UCSD-AML1 (cell line): ENCODE results near the gene SPATA3.
"Not testable (repeated sequence)": the region's sequence is repeated elsewhere in the genome, so short reads cannot be mapped to it uniquely, and the experiment has no call there.

ENCODE experiments used
- DNase-seq: peaks from one replicate; lab custom pipeline; 2025; ENCODE audit not compliant: unreplicated experiment; lab: John Stamatoyannopoulos, UW

Gene SPATA3

DNA sequence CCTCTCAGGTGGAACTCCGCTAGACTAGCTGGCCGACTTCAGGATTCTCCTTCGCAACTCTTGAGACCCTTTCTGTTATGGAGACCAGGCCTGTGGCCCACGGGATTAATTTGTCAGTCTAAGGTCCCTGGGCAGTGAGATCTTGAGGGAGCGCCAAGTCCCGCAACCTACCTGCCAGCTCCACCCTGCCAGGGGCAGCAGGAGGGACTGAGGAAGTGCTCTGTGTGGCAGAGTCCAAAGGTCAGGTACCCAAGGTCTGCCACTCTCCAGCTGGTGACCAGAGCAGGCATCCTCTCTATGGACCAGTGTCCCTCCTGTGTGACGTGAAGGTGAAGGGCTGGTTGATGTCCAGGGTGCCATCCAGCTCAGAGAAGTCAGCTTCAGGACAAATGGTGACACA lies 4.3 kb upstream of the SPATA3 start:
- no peak for DNase-seq

- no peak for DNase-seq
Observed at GRCh38 chr2:230996661-230997060, 740 bp downstream of the SPATA3 start.

DNA sequence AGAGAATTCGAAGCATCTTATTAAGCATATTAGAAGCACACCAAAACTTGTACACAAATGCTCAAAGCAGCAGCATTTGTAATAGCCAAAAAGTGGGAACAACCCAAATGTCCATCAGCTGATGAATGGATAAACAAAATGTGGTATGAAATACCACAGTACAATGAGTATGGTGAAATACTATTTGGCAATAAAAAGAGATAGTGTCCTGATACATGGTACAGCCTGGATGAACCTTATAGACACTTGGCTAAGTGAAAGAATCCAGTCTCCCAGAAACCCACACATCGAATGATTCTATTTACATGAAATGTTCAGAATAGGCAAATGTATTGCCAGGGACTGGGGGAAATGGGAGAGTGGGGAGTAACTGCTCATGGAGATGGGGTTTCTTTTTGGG lies 3.0 kb downstream of the SPATA3 start:
- DNase-seq: no peak

DNA sequence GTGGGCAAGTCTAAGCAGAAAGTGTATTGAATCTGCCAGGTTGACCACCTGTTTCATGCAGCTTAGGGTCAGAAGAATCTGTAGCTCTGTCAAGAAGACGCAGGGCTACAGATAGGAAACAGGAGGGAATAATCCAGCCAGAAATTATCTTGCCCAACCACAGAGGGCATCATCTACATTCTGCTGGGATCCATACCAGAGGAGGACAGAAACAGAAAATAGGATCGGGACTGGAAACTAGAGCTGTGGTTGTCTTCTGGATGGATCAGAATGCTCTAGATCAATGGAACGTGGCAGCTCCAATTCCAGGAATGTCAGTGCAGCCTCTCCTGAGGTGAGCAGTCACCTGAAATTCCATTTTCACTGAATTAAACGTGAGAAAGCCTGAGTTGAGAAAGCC lies 3.6 kb downstream of the SPATA3 start:
- DNase-seq: no peak

- no peak for DNase-seq
Observed at GRCh38 chr2:231000211-231000904, 4.4 kb downstream of the SPATA3 start.

DNA sequence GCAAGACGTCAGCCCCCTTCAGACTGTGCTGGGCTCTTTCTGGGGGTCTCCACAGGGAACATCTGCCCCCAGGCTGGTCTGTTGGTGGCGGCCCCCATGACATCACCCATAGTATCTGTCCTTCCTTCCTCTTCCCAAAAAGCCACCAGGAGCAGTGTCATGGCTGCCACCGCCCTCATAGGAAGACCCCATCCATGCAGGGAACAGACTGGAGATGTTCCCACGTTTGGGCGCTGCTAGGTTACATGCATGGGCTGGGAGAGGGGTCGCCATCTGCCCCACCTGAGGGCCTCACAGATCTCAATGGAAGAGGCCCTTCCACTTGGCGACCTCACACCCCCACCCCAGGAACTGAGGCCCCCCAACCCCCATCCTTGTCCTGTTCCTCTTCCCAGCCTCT lies 5.1 kb downstream of the SPATA3 start:
- DNase-seq: no peak

DNA sequence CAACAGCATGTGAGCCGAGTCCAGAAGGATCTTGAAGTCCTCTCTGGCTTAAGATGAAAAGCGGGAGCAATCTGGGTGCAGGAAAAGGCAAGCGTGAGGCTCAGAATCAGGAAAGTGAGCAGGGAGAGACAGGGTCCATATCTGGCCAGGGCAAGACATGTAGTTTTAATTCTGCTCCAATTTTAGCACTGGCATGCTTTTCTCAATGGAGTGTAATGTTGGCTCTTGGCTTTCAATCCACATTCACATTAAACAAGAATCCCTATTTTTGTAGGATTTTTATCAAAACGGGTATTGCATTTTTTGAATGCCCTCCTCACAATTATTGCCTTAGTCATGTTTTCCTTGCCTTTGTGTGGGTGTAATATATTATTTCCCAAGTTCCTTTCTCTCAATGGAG lies 6.0 kb downstream of the SPATA3 start:
- no peak for DNase-seq

GRCh38 chr2:231002641-231003040 lies 6.7 kb downstream of the SPATA3 start:
- no peak for DNase-seq

DNA sequence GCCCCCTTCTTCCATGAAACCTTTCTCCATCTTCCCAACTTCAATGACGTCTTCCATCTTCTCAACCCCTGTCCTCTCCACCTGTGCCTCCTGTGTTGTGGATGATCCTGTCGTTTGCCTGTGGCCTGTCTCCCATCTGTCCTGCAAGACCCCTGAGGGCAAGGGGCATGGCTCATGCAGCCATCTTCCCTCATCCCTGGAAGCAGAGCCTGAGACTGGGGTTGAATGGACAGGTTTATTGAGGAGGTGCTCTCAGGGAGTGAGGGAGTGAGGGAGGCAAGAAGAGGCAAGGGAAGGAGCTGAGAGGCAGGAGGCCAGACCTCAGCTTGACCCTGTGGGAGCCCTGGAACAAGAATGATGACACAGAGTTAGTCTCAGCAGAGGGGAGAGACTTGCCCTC lies 7.3 kb downstream of the SPATA3 start:
- no peak for DNase-seq

- not testable (repeated sequence) for DNase-seq
Observed at GRCh38 chr2:231004930-231005329, 9.0 kb downstream of the SPATA3 start.

GRCh38 chr2:231007286-231008098 lies 11.6 kb downstream of the SPATA3 start:
- no peak for DNase-seq

DNA sequence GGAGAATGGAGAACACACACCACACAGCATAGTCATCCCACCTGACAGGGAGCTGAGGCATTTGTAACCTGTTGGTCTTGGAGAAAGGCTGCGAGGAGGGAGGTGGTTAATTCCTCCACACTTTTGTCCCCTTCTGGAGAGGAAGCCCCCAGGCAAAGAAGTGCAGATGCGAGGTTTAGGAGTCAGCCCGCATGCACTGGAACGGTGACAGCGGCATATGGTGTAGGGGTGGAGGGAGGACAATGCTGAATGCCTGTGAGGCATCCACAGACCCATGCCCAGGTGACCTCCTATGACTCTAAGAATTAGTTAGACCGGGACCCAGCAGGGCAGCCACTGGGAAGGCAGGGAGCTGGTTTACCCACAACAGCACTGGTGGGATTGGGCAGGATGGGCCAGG lies 12.2 kb downstream of the SPATA3 start:
- no peak for DNase-seq

DNA sequence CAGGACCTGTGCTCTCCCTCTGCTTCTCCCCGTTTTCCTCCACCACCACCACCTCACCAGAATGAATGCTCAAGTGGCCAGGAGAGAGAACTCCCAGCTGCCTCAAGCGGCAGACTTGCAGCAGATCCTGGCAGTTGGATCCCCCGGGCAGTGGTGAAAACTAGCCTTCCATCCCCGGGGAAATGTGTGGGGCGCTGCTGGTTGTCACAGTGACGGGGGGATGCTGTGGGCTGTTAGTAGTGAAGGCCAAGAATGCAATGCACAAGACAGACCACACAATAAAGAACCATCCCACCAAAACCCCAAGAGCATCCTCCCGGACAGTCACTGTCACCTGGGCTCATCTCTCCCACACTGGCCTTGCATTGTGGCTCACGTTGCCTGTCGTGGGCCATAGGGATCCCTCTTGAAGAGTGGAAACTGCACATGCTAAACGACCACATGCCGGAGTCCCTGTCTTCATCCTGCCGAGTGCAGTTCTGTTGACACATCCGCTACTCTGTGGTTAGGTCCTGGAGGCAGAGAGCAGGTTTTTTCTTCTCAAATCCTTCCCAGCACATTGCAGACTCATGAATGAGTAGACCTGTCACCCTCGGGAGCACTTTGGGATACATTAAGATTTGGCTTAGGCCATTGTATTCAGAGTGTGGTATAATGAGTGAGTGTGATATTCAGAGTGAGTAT lies 13.5 kb downstream of the SPATA3 start:
- DNase-seq: no peak

DNA sequence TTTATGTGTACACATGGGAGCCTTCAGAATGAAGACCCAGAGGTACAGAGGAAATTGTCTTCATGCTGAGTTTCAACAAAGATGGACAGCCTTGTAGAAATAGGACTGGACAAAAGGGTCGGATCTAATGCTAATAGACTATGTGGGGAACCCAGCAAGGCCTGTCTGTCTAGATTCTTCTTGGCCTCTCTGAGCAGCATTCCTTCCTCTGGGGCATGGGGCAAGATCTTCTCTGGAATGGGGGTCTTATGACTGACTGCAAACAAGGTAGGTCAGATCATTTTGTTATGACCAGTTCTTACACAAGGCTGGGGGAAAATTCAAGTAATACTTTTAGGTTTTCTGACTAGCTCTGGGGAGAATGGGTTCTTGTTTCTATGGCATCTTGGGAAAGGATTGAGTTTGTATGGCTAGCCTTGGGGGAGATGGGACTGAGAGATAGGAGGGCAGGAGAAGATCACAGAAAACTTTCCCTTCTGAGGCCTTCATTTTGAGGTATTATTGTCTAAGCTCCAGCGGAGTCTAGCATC lies 14.3 kb downstream of the SPATA3 start:
- DNase-seq: no peak

DNA sequence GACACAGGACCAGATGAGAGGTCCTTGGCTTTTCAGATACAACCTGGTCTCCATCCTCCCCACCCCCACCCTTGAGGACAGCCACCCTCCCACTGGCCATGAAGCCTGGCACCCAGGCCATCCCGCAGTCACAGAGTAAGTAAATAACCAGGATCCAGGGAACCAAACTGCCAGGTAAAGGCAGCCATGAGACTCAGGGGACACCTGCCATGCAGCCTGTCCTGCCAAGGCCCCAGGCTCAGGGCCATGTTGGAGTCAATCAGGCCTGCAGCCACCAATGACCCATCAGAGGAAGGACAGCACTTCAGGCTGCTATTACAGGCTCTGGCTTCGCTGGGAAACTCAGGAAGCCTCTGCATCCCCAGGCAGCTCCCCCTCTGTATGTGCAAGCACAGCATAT lies 15.6 kb downstream of the SPATA3 start:
- no peak for DNase-seq

DNA sequence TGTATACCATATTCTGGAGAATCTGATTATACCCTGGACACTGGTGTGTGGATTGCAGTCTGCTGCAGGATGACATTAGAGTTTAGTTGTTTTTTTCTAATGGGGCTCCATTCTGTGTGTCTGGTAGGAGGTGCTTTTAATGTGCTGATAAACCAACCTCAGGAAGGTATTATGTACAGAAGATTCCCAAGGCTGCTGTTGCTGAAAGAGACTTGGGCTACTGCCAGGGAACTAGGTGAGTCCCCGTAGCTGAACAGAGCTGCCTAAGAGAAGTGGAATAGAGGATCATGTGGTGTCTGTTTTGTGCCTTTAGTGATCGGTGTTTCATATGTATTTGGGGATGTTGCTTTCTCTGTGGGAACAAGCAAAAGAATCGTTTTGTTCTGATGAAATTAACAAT lies 16.5 kb downstream of the SPATA3 start:
- DNase-seq: no peak

DNA sequence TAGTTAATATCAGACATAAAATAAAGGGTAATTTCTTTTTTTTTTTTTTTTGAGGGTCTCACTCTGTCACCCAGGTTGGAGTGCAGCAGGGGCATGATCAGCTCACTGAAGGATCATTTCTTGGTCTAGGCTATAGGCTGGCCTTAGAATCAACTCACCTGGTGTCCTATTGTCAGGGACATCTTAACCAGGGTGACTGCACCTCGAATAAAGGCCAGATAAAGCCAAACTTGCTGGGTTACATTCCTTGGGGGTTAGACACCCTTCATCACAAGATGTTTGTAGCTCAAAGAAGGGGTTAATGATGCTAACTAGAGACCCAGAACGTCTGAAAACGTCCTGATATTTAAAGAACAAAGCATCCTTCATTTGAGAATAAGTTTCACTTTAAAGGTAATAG lies 17.9 kb downstream of the SPATA3 start:
- DNase-seq: no peak

GRCh38 chr2:231015478-231015877 lies 19.6 kb downstream of the SPATA3 start:
- DNase-seq: no peak

GRCh38 chr2:231015926-231016325 lies 20.0 kb downstream of the SPATA3 start:
- DNase-seq: no peak

DNA sequence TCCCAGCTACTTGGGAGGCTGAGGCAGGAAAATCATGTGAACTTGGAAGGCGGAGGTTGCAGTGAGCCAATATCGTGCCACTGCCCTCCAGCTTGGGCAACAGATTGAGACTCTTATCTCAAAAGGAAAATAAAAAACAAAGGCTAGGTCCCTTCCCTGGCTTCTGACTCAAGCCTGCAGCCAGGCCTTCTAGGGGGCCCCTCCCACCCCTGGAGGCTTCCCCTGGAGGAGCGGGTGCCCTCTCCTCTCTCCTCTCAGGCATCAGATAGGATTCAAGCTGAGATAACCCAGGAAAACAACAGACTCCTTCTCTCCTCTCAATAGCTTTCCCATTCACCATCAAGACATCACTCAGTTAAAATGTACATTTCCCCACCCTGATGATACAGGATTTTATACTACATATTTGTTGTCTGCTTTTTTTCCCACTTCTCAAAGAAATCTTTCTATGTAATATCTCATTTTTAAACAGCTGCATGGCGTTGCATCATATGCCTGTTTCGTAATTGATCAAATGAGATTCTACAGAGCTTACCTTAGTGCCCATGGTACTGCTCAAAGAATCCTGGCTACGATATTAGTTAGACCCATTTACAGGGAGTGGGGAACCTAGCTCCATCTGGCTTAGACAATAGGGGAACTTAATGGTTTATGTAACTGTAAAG lies 20.8 kb downstream of the SPATA3 start:
- no peak for DNase-seq

GRCh38 chr2:231017231-231017598 lies 21.3 kb downstream of the SPATA3 start:
- DNase-seq: no peak
